Measurements from ENCODE around the gene SCNN1G.

GRCh38 chr16:23174622-23175021, 7.9 kb upstream of the SCNN1G start:
- TF ChIP-seq NFIC (IDR thresholded peaks at IDR 0.05) (no peak), REST (IDR thresholded peaks at IDR 0.05; ENCODE audit: low read depth) (peak; percentile 91)

Measured in Ishikawa (cell line).